Astrocyte (in vitro differentiated cells and primary cell): ENCODE results near the gene PPP3CA. TPM values are rescaled to one million over a fixed set of nuclear protein-coding genes. Genes with fewer than 3 reads are reported as not detected.

Source experiments
- DNase-seq: peaks from one replicate; pipeline ENCODE4 v3.0.0-alpha.2; 2010; ENCODE audit warnings: low read depth
- FAIRE-seq: peaks from 2 replicates; lab custom pipeline; 2011; peaks lifted over from hg19 to GRCh38; lab: Jason Lieb, UNC
- H2AFZ ChIP-seq: 2 replicates; pipeline ENCODE4 v1.6.0; 2012; ENCODE audit warnings: low read depth, low read length, inconsistent platforms
- H3K27ac ChIP-seq: 2 replicates; pipeline ENCODE4 v1.5.1; 2011; ENCODE audit warnings: low read depth, low read length, inconsistent platforms
- H3K27me3 ChIP-seq: 2 replicates; pipeline ENCODE4 v1.6.0; 2011; ENCODE audit warnings: low read length, inconsistent platforms; ENCODE audit not compliant: insufficient read depth
- H3K36me3 ChIP-seq: 2 replicates; pipeline ENCODE4 v1.5.1; 2011; ENCODE audit warnings: low read length, inconsistent platforms; ENCODE audit not compliant: insufficient read depth
- H3K4me1 ChIP-seq: 2 replicates; pipeline ENCODE4 v1.5.1; 2011; ENCODE audit warnings: low read length, inconsistent platforms; ENCODE audit not compliant: insufficient read depth
- H3K4me2 ChIP-seq: 2 replicates; pipeline ENCODE4 v1.6.0; 2012; ENCODE audit warnings: low read length, inconsistent platforms
- H3K4me3 ChIP-seq: 2 replicates; pipeline ENCODE4 v1.5.1; 2011; ENCODE audit warnings: low read depth, mild to moderate bottlenecking, low read length, inconsistent platforms; ENCODE audit not compliant: insufficient read depth
- H3K79me2 ChIP-seq: 2 replicates; pipeline ENCODE4 v1.6.0; 2012; ENCODE audit warnings: mild to moderate bottlenecking, low read length, inconsistent platforms; ENCODE audit not compliant: insufficient read depth
- H3K9ac ChIP-seq: 2 replicates; pipeline ENCODE4 v1.6.0; 2012; ENCODE audit warnings: mild to moderate bottlenecking, low read length, inconsistent platforms
- H3K9me3 ChIP-seq: 2 replicates; pipeline ENCODE4 v1.5.1; 2012; ENCODE audit warnings: low read depth, mild to moderate bottlenecking, low read length, inconsistent platforms; ENCODE audit not compliant: insufficient read depth
- H4K20me1 ChIP-seq: 2 replicates; pipeline ENCODE4 v1.6.0; 2012; ENCODE audit warnings: low read length, inconsistent platforms; ENCODE audit not compliant: insufficient read depth
- H3K27ac Mint-ChIP-seq: one replicate; pipeline ENCODE4 v1.8.0; 2021; ENCODE audit warnings: mild to moderate bottlenecking, mixed read lengths; ENCODE audit not compliant: unreplicated experiment
- H3K27me3 Mint-ChIP-seq: one replicate; pipeline ENCODE4 v1.8.0; 2021; ENCODE audit warnings: low read depth, mixed read lengths; ENCODE audit not compliant: unreplicated experiment
- H3K36me3 Mint-ChIP-seq: one replicate; pipeline ENCODE4 v1.8.0; 2021; ENCODE audit warnings: low read depth, mixed read lengths; ENCODE audit not compliant: unreplicated experiment
- H3K4me1 Mint-ChIP-seq: one replicate; pipeline ENCODE4 v1.8.0; 2021; ENCODE audit warnings: low read depth, mixed read lengths; ENCODE audit not compliant: unreplicated experiment
- H3K4me3 Mint-ChIP-seq: one replicate; pipeline ENCODE4 v1.8.0; 2021; ENCODE audit warnings: mild to moderate bottlenecking, moderate library complexity, mixed read lengths; ENCODE audit not compliant: unreplicated experiment
- H3K9me3 Mint-ChIP-seq: one replicate; pipeline ENCODE4 v1.8.0; 2021; ENCODE audit warnings: mild to moderate bottlenecking, mixed read lengths; ENCODE audit not compliant: unreplicated experiment
- EZH2 ChIP-seq: IDR thresholded peaks from 2 replicates; pipeline ENCODE4 v1.6.1; 2012; ENCODE audit warnings: mild to moderate bottlenecking, low read length, inconsistent platforms; ENCODE audit not compliant: insufficient read depth
- total RNA-seq: library from RNA; stranded (reverse); gene quantifications from 2 replicates; pipeline ENCODE4 v1.2.1, GENCODE V29; 2021
- TF ChIP-seq, protein P1 (sequence below): IDR thresholded peaks from 2 replicates; pipeline ENCODE4 v1.5.1; 2011; ENCODE audit warnings: low read depth, mild to moderate bottlenecking, inconsistent platforms, low read length, moderate library complexity; ENCODE audit not compliant: insufficient read depth

The PPP3CA gene
- total RNA-seq, 1 donor from 2014 or later = 101 TPM

DNA sequence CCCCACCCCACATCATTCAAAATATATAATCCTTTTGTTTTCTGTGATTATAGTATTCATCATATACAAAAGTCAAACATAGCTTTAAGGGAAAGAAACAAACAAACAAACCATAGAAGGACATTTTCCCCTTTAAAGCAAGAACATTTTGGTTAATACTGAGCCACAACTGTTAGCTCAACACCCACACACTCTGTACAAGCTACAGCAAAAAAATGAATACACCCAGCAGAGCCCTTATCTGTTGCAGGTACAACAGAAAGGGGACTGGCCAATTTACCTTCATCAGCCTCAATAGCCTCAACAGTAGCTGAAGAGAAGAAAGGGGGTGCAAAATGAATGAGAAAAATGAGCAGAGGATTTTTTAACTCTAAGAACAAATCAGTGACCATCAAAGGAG is 318.4 kb downstream of the PPP3CA start:
- no peaks in the 10 kb centered on the region for H3K27me3 Mint-ChIP-seq
- H3K27ac Mint-ChIP-seq = no peak overlapping the region
- Histone ChIP-seq H3K4me1 (no peaks in the 10 kb centered on the region), H3K79me2 (no peaks in the 10 kb centered on the region), H3K9ac (no peak overlapping the region), H3K9me3 (no peaks in the 10 kb centered on the region), H3K4me2 (no peak overlapping the region), H3K36me3 (peaks cover 2% of the 10 kb centered on the region), H3K27ac (no peak overlapping the region), H3K27me3 (no peaks in the 10 kb centered on the region), H3K4me3 (no peak overlapping the region), H2AFZ (no peak overlapping the region), H4K20me1 (no peaks in the 10 kb centered on the region)
- no peak for FAIRE-seq
- DNase-seq = no peak
- no peaks in the 10 kb centered on the region for H3K9me3 Mint-ChIP-seq
- no peak overlapping the region for H3K4me3 Mint-ChIP-seq
- TF ChIP-seq, protein P1, sequence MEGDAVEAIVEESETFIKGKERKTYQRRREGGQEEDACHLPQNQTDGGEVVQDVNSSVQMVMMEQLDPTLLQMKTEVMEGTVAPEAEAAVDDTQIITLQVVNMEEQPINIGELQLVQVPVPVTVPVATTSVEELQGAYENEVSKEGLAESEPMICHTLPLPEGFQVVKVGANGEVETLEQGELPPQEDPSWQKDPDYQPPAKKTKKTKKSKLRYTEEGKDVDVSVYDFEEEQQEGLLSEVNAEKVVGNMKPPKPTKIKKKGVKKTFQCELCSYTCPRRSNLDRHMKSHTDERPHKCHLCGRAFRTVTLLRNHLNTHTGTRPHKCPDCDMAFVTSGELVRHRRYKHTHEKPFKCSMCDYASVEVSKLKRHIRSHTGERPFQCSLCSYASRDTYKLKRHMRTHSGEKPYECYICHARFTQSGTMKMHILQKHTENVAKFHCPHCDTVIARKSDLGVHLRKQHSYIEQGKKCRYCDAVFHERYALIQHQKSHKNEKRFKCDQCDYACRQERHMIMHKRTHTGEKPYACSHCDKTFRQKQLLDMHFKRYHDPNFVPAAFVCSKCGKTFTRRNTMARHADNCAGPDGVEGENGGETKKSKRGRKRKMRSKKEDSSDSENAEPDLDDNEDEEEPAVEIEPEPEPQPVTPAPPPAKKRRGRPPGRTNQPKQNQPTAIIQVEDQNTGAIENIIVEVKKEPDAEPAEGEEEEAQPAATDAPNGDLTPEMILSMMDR = no peak
- TF ChIP-seq EZH2 = no peak
- H3K36me3 Mint-ChIP-seq = peaks cover 5% of the 10 kb centered on the region
- H3K4me1 Mint-ChIP-seq = peaks cover 6% of the 10 kb centered on the region

DNA sequence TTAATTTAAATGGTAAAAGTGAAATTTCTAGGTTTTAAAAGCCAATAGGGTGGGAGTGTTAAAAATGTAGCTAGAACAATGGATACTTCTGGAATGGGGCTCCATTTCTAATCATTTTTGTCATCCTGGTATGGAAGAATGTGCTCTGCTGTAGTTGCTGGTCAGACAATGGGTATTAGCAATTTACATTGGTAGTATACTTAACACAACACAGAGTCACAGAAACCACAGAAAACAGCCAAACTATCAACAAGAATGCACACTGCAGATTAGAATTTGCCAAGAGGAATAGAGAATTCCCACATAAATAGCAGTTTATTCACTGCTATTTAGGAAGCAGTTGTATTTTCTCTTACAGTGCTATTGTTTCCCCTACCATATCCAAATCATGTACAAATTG is 319.6 kb downstream of the PPP3CA start:
- Histone ChIP-seq H3K27me3 (no peaks in the 10 kb centered on the region), H2AFZ (no peak overlapping the region), H3K4me1 (peaks cover under 1% of the 10 kb centered on the region), H3K27ac (no peak overlapping the region), H3K4me2 (no peak overlapping the region), H3K79me2 (no peaks in the 10 kb centered on the region), H3K4me3 (no peak overlapping the region), H3K36me3 (peaks cover 2% of the 10 kb centered on the region), H3K9me3 (no peaks in the 10 kb centered on the region), H4K20me1 (no peaks in the 10 kb centered on the region), H3K9ac (no peak overlapping the region)
- FAIRE-seq (no peak), DNase-seq (peak; percentile 72)
- no peak overlapping the region for H3K27ac Mint-ChIP-seq
- H3K9me3 Mint-ChIP-seq = no peaks in the 10 kb centered on the region
- peaks cover 6% of the 10 kb centered on the region for H3K36me3 Mint-ChIP-seq
- no peak for TF ChIP-seq EZH2
- TF ChIP-seq, protein P1 = no peak
- no peaks in the 10 kb centered on the region for H3K27me3 Mint-ChIP-seq
- peaks cover 6% of the 10 kb centered on the region for H3K4me1 Mint-ChIP-seq
- no peak overlapping the region for H3K4me3 Mint-ChIP-seq

DNA sequence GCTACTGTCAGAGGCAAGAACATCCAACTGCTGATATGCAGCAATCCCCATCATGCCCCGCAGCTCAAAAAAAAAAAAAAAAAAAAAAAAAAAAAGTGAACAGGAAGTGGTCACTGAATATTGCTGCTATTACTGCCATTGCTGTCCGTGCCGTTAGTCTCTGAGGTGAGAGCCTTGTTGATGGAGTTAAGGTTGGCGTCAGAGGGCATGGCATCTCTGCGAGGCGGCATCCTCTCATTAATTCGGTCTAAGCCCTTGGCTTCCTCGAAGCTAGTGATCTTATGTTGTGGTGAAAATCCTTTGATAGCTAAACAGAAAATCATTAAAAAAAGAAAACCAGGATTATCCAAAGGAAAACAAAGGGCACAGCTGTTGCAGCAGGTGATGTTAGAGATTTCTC is 321.6 kb downstream of the PPP3CA start:
- Histone ChIP-seq H3K9ac (no peak overlapping the region), H3K4me3 (no peak overlapping the region), H4K20me1 (no peaks in the 10 kb centered on the region), H3K4me1 (peaks cover 20% of the 10 kb centered on the region), H3K27me3 (no peaks in the 10 kb centered on the region), H2AFZ (no peak overlapping the region), H3K9me3 (no peaks in the 10 kb centered on the region), H3K79me2 (no peaks in the 10 kb centered on the region), H3K36me3 (no peaks in the 10 kb centered on the region), H3K27ac (no peak overlapping the region), H3K4me2 (no peak overlapping the region)
- Mint-ChIP-seq H3K27me3 (no peaks in the 10 kb centered on the region), H3K27ac (no peak overlapping the region), H3K4me1 (peaks cover 23% of the 10 kb centered on the region), H3K9me3 (no peaks in the 10 kb centered on the region), H3K36me3 (peaks cover 12% of the 10 kb centered on the region), H3K4me3 (no peak overlapping the region)
- DNase-seq (no peak), FAIRE-seq (no peak)
- no peak for TF ChIP-seq EZH2
- TF ChIP-seq, protein P1 = no peak
